IMR-90 (cell line): ENCODE measurements around the gene RBFOX1. TPM values are rescaled to one million over a fixed set of nuclear protein-coding genes. Genes with fewer than 3 reads are reported as not detected.

ENCODE experiments used
- ATAC-seq: fragments of 200-7000 bp; cut with Tn5 transposase; 2 replicates; pipeline ENCODE4 v1.9.1; 2020; ENCODE audit warnings: low read depth, mild to moderate bottlenecking, moderate library complexity
- BruUV-seq: library from RNA; stranded (reverse); fragments of 400-500 nt; replicated peaks from 2 replicates; lab custom pipeline; 2021; lab: Mats Ljungman, UMichigan
- CTCF ChIA-PET: fragments of 300-600 bp; formaldehyde crosslinking; extraction: SDS; loops from one replicate; lab custom pipeline; 2021; ENCODE audit warnings: antibody characterized with exemption; lab: Yijun Ruan, JAX
- POLR2A ChIA-PET: fragments of 300-600 bp; sonication (Branson Sonifier 250); formaldehyde crosslinking; loops from one replicate; lab custom pipeline; 2022; ENCODE audit warnings: antibody characterized with exemption; ENCODE audit not compliant: unreplicated experiment; lab: Charles Lee
- DNase-seq: peaks from one replicate; pipeline ENCODE4 v3.0.0; 2013
- H2AFZ ChIP-seq: replicated peaks from 2 replicates; pipeline ENCODE3; 2013; ENCODE audit warnings: low read length, mild to moderate bottlenecking; ENCODE audit not compliant: poor library complexity
- H2AK5ac ChIP-seq: 2 replicates; pipeline ENCODE4 v1.6.1; 2013; ENCODE audit warnings: low read depth, low read length, inconsistent platforms
- H2AK9ac ChIP-seq: replicated peaks from 2 replicates; pipeline ENCODE3; 2013; ENCODE audit warnings: mild to moderate bottlenecking, low read depth, low read length, moderate library complexity; ENCODE audit not compliant: poor library complexity
- H2BK120ac ChIP-seq: 2 replicates; pipeline ENCODE4 v1.6.1; 2013; ENCODE audit warnings: low read depth, low read length, inconsistent platforms
- H2BK15ac ChIP-seq: 3 replicates; pipeline ENCODE4 v1.6.1; 2013; ENCODE audit warnings: low read depth, low read length, inconsistent platforms
- H2BK20ac ChIP-seq: 2 replicates; pipeline ENCODE4 v1.6.1; 2013; ENCODE audit warnings: low read depth, mild to moderate bottlenecking, inconsistent platforms, low read length, moderate library complexity
- H2BK5ac ChIP-seq: 2 replicates; pipeline ENCODE4 v1.6.1; 2013; ENCODE audit warnings: mild to moderate bottlenecking, low read depth, low read length, inconsistent platforms; ENCODE audit not compliant: poor library complexity, severe bottlenecking
- H3K14ac ChIP-seq: replicated peaks from 2 replicates; pipeline ENCODE4 v1.6.1; 2013; ENCODE audit warnings: low read depth, low read length, inconsistent platforms
- H3K18ac ChIP-seq: 2 replicates; pipeline ENCODE4 v1.6.1; 2013; ENCODE audit warnings: low read depth, low read length, control low read depth
- H3K23ac ChIP-seq: 2 replicates; pipeline ENCODE4 v1.6.1; 2013; ENCODE audit warnings: low read depth, low read length, inconsistent platforms
- H3K27ac ChIP-seq: 2 replicates; pipeline ENCODE4 v1.5.1; 2013; ENCODE audit warnings: mild to moderate bottlenecking, control low read depth, low read length; ENCODE audit not compliant: insufficient read depth
- H3K27me3 ChIP-seq: 2 replicates; pipeline ENCODE4 v1.6.1; 2013; ENCODE audit warnings: low read length; ENCODE audit not compliant: control insufficient read depth, insufficient read depth
- H3K36me3 ChIP-seq: 2 replicates; pipeline ENCODE4 v1.6.1; 2013; ENCODE audit warnings: low read length, mixed read lengths; ENCODE audit not compliant: control insufficient read depth, insufficient read depth
- H3K4ac ChIP-seq: 2 replicates; pipeline ENCODE4 v1.6.1; 2013; ENCODE audit warnings: low read depth, low read length, inconsistent platforms
- H3K4me1 ChIP-seq: 2 replicates; pipeline ENCODE4 v1.6.1; 2013; ENCODE audit warnings: low read length, mixed read lengths; ENCODE audit not compliant: control insufficient read depth, insufficient read depth
- H3K4me2 ChIP-seq: 2 replicates; pipeline ENCODE4 v1.6.1; 2013; ENCODE audit warnings: low read depth, mild to moderate bottlenecking, control low read depth, low read length, moderate library complexity
- H3K4me3 ChIP-seq: 2 replicates; pipeline ENCODE4 v1.5.1; 2013; ENCODE audit warnings: low read depth, mild to moderate bottlenecking, control low read depth, low read length, moderate library complexity; ENCODE audit not compliant: insufficient read depth
- H3K56ac ChIP-seq: 2 replicates; pipeline ENCODE4 v1.6.1; 2013; ENCODE audit warnings: low read length, inconsistent platforms; ENCODE audit not compliant: insufficient read depth; ENCODE audit errors: extremely low read depth
- H3K79me1 ChIP-seq, 2 experiments: 2 replicates each; pipeline ENCODE4 v1.6.1; 2013; ENCODE audit warnings: low read length in 2 of 2, inconsistent platforms in 1 of 2, low read depth in 1 of 2
- H3K9ac ChIP-seq: 2 replicates; pipeline ENCODE4 v1.6.1; 2013; ENCODE audit warnings: low read depth, low read length, control low read depth
- H3K9me1 ChIP-seq: 2 replicates; pipeline ENCODE4 v1.6.1; 2013; ENCODE audit warnings: low read length, inconsistent platforms; ENCODE audit not compliant: insufficient read depth
- H3K9me3 ChIP-seq: 2 replicates; pipeline ENCODE4 v1.6.1; 2013; ENCODE audit warnings: low read length; ENCODE audit not compliant: control insufficient read depth, insufficient read depth
- H4K20me1 ChIP-seq: 2 replicates; pipeline ENCODE4 v1.6.1; 2013; ENCODE audit warnings: low read length, inconsistent platforms; ENCODE audit not compliant: insufficient read depth
- H4K5ac ChIP-seq: 2 replicates; pipeline ENCODE4 v1.6.1; 2013; ENCODE audit warnings: mild to moderate bottlenecking, low read depth, low read length, control low read depth
- H4K8ac ChIP-seq, 2 experiments: 2 replicates each; pipeline ENCODE4 v1.6.1; 2013; ENCODE audit warnings: low read depth in 2 of 2, low read length in 2 of 2, control low read depth in 1 of 2, inconsistent platforms in 1 of 2
- H4K91ac ChIP-seq: 2 replicates; pipeline ENCODE4 v1.6.1; 2013; ENCODE audit warnings: low read depth, low read length, inconsistent platforms; ENCODE audit not compliant: insufficient read depth
- ELK1 ChIP-seq: fragments of 150-350 bp; IDR thresholded peaks from 2 replicates; pipeline ENCODE4 v1.6.1; 2016; ENCODE audit warnings: low read depth, mild to moderate bottlenecking, low read length, moderate library complexity, borderline replicate concordance
- SMC3 ChIP-seq: fragments of 150-350 bp; IDR thresholded peaks from 2 replicates; pipeline ENCODE4 v1.6.1; 2016; ENCODE audit warnings: low read depth, mild to moderate bottlenecking, antibody characterized with exemption, low read length, moderate library complexity
- WGBS, 2 experiments: methylation state at CpG; one replicate each; pipeline versions ENCODE4 v1.1.5 to v1.1.7; 2013; ENCODE audit warnings: missing lambda C conversion rate in 2 of 2; ENCODE audit not compliant: insufficient read length in 1 of 2; ENCODE audit errors: extremely low coverage in 2 of 2; 5-methylcytosine and 5-hydroxymethylcytosine counted together
- dilution Hi-C: fragments of 300-500 bp; cut with HindIII; formaldehyde crosslinking; loops from one replicate; pipeline ENCODE4 v1.14.3; 2018; ENCODE audit warnings: low sequenced_read_pairs; ENCODE audit not compliant: unreplicated experiment
- in situ Hi-C: fragments of 300-500 bp; cut with MboI; formaldehyde crosslinking; loops from 3 replicates; pipeline ENCODE4 v1.14.3; 2019; ENCODE audit warnings: low sequenced_read_pairs, inconsistent platforms, mixed read lengths
- intact Hi-C: fragments of 100-400 bp; cut with micrococcal nuclease; formaldehyde crosslinking; loops from 2 replicates; pipeline ENCODE4 v1.10.0; 2022
- polyA plus RNA-seq, 3 experiments: library from polyadenylated mRNA; depleted of rRNA; stranded (reverse); fragments of >200 nt; gene quantifications; 2 replicates each; pipeline ENCODE4 v1.2.3, GENCODE V29; 2012; ENCODE audit warnings: low replicate concordance in 1 of 3
- total RNA-seq: library from RNA; depleted of rRNA; stranded (reverse); fragments of >200 nt; gene quantifications from 2 replicates; pipeline ENCODE4 v1.2.3, GENCODE V29; 2012

The RBFOX1 gene
- total and polyA plus RNA-seq, 2 of the 4 experiments (the other 2 are of a cell fraction) = not detected

GRCh38 chr16:7689234-7689633, 356.6 kb downstream of the RBFOX1 start:
- Histone ChIP-seq H2AFZ (no peak overlapping the region), H4K5ac (no peak overlapping the region), H4K91ac (no peak overlapping the region), H3K36me3 (no peaks in the 10 kb centered on the region), H4K8ac (no peak overlapping the region), H3K4me1 (no peaks in the 10 kb centered on the region), H3K18ac (no peak overlapping the region), H3K27ac (no peak overlapping the region), H3K9ac (no peak overlapping the region), H3K4me2 (no peak overlapping the region), H3K9me1 (no peaks in the 10 kb centered on the region), H2BK120ac (no peak overlapping the region), H2AK5ac (no peak overlapping the region), H3K56ac (no peak overlapping the region), H3K23ac (no peak overlapping the region), H3K9me3 (peaks cover 4% of the 10 kb centered on the region), H3K79me1 (no peaks in the 10 kb centered on the region), H3K14ac (no peak overlapping the region), H4K20me1 (no peaks in the 10 kb centered on the region), H2AK9ac (no peak overlapping the region), H3K4ac (no peak overlapping the region), H3K27me3 (no peaks in the 10 kb centered on the region), H3K4me3 (no peak overlapping the region), H2BK20ac (no peak overlapping the region), H2BK15ac (no peak overlapping the region), H2BK5ac (no peak overlapping the region)
- CTCF ChIA-PET = no interaction called here
- no TSS peak for BruUV-seq
- POLR2A ChIA-PET = no interaction called here
- DNase-seq (no peak), ATAC-seq (no peak)
- in situ Hi-C loops (no loop called here), dilution Hi-C loops (no loop called here), intact Hi-C loops (no loop called here)
- TF ChIP-seq ELK1 = no peak
- no peak for TF ChIP-seq SMC3
- no CpG with 5 or more reads among the region's 1 CpG for WGBS, 2 experiments
